Effector CD4-positive, alpha-beta T cell (primary cell): ENCODE results near the gene ZNF735. TPM values are rescaled to one million over a fixed set of nuclear protein-coding genes. Genes with fewer than 3 reads are reported as not detected.
"Not testable (repeated sequence)": the region's sequence is repeated elsewhere in the genome, so short reads cannot be mapped to it uniquely, and the experiment has no call there.

Experiments
- DNase-seq: peaks from one replicate; pipeline ENCODE4 v3.0.0-alpha.2; 2020
- total RNA-seq: gene quantifications from one replicate; lab custom pipeline; 2026; lab: John Stamatoyannopoulos, UW

The ZNF735 gene
- total RNA-seq, result not detected

DNA sequence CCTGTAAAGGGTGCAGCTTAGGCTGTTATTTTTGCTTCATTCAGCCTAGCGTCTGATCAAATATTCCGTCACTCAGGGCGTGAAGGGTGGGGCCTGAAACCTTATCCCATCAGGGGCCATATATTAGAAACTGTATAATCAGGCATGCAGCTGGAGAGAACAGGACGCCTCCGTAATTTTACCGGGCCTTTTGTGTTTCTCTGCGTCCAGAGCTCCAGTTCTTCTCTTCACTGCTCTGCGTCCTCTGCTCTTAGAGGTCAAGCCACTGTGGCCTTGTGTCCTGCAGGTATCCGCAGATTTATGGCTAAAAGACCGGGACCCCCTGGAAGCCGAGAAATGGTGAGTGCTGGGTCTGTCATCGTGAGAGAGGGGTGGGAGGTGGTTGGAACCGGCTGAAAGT lies at the start of gene ZNF735:
TSS of gene ZNF735 (plus strand) at position 301 of the 400 bp plus-strand sequence. CDS start at position 301, 0 bp downstream.
- no peak for DNase-seq

DNA sequence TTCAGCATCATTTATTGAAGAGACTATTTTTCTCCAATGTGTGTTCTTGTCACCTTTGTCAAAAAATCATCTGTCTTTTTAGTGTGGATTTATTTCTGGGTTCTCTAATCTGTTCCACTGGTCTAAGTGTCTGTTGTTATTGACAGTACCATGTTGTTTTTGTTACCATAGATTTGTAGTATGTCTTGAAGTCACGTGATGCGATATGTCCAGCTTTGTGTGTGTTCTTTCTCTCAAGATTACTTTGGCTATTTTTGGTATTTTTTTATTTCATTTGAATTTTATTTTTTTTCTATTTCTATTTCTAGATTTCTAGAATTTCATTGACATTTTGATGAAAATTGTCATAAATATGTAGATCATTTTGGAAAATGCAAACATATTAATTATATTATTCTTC lies 36.0 kb upstream of the ZNF735 start:
- not testable (repeated sequence) for DNase-seq

DNA sequence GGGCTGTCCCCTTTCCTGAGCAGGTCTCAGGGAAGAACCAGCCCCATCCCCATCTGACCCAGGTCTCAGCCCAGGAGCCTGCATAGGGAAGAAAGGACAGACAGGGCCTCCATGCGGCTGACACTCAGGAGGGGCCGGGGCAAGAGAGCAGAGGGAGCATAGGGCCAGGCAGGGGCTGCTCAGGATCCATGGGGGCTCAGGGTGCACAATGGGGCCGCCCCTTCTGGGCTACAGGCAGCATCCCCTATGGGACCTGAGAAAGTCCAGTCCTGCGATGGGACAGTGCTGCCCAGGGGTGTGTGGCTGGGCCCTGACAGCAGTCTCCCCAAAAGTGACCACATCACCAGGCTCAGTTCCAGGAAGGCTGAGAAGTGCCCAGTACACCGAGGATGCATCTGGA lies 32.7 kb upstream of the ZNF735 start:
- no peak for DNase-seq

DNA sequence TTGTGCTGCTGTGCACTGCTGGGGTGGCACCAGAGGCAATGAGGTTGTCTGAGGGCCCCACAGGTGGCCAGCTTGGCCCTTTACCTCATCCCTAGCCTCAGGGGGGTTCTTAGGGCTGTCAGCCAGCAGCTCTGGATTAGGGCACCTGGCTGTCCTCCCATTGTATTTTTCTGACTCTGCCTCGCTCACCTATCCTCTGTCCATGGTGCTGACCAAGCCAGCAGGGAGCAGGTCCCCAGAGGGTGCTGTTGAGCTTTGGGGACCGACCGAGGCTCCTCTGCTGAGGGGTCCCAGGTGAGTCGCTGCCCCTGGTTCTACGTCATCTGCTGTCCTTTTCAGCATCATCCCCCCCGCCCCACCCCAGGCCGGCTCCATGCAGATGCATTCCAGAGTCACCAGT lies 32.1 kb upstream of the ZNF735 start:
- no peak for DNase-seq

DNA sequence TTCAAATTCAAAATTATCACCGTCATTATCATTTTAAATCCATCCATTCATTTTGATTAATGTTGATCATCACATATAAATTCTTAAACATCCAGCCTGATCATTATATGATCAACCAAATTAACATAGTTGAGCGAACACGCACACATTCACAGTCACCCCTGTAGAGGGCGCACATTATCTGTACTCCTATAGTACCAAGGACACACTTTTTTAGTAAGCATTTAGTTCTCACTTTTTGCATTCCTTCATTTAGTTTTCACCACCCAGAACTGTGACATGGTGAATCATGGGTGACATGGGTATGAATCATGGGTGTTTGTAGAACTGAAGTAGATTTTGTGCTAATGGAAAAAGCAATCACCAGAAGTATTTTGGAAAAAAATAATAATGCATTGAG lies 26.0 kb upstream of the ZNF735 start:
- DNase-seq, result no peak

DNA sequence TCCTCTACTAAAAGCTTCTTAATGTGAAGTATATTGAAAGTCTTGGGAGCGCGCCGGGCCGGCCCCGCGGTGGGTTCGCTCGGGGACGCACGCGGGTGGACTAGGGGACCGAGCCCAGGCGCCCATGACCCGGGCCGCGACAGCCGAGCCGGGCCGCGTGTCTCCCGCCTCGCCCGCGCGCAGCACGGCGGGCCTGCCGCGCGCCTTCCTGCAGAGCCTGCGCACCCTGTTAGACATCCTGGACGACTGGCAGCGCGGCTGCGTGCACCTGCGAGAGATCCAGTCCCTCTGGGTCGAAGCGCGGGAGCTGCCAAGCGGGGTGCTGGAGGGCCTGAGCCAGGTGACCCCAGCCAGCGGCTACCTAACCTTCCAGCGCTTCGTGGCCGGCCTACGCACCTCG lies 25.4 kb upstream of the ZNF735 start:
- no peak for DNase-seq

DNA sequence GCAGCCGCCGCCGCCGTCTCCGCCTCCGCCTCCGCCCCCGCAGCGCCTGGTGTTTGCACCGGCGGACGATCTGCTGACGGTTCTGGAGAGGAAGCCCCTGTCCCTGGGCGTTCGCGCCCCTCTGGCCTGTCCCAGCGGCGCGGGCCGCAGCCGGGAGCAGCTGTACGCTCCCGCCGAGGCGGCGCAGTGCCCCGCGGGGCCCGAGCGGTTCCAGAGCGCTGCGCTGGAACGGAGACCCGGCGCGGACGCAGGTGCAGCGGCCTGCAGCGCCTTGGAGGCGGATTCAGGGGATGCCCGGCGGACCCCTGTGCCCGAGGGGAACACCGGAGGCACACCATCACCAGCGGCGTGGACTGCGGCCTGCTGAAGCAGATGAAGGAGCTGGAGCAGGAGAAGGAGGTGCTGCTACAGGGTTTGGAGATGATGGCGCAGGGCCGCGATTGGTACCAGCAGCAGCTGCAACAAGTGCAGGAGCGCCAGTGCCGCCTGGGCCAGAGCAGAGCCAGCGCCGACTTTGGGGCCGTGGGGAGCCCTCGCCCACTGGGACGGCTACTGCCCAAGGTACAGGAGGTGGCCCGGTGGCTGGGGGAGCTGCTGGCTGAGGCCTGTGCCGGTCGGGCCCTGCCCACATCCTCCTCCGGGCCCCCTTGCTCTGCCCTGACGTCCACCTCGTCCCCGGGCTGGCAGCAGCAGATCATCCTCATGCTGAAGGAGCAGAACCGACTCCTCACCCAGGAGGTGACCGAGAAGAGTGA lies 24.8 kb upstream of the ZNF735 start:
- DNase-seq, result no peak

DNA sequence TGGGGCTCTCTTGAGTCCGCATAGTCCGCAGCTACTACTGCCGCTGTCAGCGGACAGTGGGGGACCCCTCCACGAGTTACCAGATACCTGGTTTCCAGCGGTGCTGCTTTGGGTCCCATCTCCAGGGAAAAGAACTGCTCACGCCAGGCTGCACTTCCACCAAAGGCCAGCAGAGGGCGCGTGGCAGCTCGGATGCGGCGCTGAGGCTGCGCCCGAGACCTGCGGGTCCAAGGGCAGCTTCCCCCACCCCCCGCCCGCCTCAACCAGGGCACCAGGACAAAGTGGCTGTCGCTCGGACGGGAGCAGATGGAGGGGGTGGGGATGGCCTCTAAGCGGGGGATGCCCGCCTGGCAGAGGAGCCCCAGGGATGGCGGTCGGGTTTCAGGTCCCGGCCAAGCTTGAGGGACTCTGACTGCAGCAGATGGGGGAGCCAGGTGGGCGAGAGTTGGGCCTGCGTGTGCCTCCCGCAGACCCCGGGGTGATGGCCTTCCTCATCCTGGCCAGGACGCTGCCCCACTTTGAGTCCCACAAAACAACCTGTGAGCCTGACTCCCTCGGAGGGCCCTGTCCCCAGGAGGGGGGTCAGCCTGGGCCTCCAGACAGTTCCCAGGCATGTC lies 23.8 kb upstream of the ZNF735 start:
- DNase-seq, result peak; percentile 19

DNA sequence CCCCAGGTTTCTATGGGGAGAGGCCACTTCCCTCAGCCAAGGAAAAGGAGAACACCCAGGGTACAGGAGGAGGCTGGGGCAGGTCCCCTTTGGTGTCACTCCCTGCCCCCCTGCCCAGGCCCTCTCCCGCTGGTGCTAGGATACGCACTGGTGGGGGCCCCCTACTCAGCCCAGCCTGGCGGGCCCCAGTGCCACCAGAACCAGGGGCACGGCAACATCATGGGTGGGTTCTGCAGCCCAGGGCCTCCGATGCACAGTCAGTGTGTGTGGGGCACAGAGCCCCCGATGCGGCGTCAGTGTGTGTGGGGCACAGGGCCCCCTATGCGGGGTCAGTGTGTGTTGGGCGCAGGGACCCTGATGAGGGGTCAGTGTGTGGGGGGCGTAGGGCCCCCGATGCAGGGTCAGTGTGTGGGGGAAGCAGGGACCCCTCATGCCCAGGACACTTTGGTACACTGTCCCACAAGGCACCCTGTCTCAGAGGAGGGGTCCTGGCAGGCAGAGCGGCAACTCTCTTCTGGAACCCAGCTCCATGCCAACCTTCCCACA lies 23.1 kb upstream of the ZNF735 start:
- DNase-seq, result no peak

DNA sequence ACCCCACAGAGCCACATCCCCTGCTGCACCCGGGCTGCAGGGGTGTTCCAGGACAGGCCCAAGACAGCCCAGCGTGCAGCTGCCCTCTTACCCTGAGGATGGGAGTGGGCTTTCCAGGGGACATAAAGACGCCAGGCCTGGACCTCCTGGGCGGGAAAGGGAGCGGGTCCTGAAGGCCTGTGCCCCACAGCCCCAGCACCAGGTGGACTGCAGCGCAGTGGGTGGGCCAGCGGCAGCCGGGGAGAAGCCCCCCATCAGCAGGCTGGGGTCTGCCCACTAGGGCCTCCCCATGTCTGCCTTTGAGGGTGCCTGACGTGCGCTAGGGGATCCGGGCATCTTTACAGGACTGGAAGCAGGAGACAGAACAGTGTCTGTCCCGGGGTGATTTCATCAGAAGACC lies 22.6 kb upstream of the ZNF735 start:
- DNase-seq, result no peak

DNA sequence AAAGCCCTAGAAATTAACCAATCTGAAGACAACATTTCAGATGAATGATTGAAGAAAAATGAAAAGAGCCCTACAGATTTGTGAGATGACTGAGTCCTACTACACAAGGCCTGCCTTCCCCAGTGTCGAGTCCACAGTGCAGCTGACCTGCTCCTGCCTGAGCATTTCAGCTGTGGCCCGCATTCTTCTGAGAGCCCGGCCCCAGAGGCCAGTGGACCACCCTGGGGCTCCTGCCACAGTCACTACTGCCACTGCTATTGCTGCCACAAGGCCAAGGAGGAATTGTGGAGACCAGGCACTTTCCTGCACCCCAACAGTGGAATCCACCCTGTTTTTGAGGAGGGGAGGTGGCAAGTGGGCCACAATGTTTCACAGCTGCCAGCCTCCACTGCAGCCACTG lies 19.6 kb upstream of the ZNF735 start:
- DNase-seq, result no peak

DNA sequence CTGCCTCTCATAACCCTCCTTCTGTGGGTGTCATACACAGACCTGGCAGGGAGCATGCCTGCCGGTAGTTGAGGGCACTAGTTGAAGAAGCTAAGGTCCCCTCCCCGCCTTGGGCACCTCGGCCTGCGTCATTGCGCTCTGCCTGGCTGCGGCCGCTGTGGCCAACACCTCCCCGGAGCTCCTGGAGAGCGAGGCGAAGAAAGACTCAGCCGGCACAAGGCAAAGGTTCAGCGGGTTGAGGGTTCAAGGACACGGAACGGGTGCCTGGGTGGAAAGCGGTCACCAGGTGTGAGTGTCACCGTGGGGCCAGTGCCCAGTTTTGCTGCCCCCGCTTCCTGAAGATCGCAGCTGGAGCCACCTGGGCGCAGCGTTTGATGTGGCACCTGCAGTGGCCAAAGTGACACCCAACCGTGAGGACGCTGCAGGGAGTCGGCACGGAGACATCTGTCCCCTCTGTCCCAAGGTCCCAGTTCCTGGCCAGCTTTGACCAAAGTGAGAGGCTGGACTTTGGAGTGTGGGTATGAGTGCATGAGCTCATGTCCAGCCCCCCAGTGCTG lies 14.8 kb upstream of the ZNF735 start:
- no peak for DNase-seq

DNA sequence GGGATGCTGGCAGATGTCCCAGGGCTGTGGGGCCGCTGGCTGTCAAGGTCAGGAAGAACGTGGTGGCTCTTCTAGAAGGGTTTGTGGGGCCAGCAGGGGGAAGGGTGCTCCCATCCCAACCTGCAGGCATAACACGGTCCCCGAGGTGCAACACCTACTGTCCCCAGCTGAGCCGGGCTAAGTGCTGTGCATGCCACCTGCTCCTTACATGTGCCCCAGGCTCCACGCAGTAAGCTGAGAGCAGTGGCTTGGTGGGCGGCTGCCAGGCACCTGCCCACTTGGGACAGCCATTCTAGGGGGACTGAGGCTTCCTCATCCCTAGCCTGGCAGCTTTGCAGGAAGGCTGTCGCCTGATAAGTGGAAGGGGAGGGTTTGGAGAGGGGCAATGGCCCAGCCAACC lies 14.2 kb upstream of the ZNF735 start:
- no peak for DNase-seq

DNA sequence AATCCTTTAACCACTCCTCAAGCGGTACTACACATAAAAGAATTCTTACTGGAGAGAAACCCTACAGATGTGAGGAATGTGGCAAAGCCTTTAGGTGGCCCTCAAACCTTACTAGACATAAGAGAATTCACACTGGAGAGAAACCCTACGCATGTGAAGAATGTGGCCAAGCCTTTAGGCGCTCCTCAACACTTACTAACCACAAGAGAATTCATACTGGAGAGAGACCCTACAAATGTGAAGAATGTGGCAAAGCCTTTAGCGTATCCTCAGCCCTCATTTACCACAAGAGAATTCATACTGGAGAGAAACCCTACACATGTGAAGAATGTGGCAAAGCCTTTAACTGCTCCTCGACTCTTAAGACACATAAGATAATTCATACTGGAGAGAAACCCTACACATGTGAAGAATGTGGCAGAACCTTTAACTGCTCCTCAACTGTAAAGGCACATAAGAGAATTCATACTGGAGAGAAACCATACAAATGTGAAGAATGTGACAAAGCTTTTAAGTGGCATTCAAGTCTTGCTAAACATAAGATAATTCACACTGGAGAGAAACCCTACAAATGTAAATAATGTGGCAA lies 12.8 kb downstream of the ZNF735 start:
- DNase-seq, result not testable (repeated sequence)

DNA sequence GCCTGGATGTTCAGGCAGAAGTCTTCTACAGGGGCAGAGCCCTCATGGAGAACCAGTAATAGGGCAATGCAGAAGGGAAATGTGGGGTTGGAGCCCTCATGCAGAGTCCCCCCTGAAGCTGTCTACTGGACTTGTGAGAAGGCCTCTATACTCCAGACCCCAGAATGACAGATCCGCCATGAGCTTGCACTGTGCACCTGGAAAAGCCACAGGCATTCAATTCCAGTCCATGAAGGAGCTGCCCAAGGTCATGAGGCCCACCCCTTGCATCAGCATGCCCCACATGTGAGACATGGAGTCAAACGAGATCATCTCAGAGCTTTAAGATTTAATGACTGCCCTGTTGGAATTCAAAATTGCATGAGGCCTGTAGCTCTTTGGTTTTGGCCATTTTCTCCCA lies 16.4 kb downstream of the ZNF735 start:
- DNase-seq, result no peak

DNA sequence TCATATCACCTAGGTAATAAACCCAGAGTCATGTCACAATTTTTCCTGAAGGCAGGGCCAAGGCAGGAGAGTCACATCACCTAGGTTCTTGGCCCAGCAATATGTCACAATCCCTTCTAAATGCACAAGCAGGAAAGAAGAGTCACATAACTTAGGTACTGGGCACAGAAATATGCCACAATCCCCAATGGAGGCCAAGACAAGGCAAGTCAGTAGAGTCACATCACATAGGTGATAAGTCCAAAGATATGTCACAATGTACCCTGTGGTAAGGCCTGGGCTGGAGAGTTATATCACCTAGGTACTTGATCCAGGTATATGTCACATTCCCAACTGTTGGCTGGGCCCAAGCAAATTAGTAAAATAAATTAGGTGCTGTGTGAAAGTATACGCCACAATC lies 21.2 kb downstream of the ZNF735 start, which contains the start of gene ZNF679:
TSS of gene ZNF679 (plus strand) at position 301 of the 400 bp plus-strand sequence. CDS start 20,644 bp downstream, outside the sequence.
- not testable (repeated sequence) for DNase-seq

DNA sequence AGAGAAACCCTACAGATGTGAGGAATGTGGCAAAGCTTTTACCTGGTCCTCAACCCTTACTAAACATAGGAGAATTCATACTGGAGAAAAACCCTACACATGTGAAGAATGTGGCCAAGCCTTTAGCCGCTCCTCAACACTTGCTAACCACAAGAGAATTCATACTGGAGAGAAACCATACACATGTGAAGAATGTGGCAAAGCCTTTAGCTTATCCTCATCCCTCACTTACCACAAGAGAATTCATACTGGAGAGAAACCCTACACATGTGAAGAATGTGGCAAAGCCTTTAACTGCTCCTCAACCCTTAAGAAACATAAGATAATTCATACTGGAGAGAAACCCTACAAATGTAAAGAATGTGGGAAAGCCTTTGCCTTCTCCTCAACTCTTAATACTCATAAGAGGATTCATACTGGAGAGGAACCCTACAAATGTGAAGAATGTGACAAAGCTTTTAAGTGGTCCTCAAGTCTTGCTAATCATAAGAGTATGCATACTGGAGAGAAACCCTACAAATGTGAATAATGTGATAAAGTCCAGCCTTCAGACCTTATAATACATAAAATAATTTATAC lies 59.4 kb downstream of the ZNF735 start:
- no peak for DNase-seq
